Middle frontal gyrus (tissue), 1 donor: ENCODE results near the gene PPIL1.

ENCODE experiments used
- DNase-seq: peaks from one replicate; pipeline ENCODE4 v3.0.0-alpha.2; 2015; ENCODE audit warnings: low spot score; ENCODE audit errors: extremely low spot score

The PPIL1 gene

DNA sequence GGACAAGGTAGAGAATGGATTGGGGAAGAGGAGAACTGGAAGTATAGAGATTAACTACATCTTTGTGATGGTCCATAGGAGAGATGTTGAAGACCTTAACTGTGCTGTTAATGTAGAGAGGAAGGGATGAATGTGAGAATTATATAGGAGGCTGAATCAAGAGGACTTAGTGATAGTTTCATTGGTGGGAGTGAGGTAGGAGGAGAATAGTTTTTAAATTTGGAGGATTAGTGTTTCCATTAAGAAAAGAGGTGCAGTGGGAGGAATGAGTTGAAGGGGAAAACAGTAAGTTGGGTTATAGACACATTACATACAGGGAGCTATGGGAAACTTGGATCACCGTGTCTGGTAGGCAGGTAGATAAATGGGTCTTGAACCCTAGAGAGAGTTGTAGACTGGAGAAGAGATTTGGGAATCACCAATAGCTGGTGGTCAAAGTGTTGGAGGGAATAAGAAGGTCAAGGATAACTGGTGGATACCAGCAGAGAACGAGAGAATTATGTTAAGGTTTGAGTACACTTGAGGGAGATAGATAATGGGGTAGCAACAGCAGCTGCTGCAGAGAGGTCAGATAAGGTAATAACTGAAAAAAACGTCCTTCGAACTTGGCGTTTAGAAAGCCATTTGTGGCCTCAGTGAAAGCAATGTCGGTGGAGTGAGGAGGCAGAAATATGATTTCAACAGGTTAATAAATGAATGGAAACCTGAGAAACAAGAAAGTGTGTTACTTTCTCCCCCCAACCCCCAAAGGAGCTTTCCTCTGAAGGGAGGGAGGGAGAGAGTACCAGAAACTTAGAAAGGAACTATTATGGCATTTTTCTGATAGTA lies 14.3 kb upstream of the PPIL1 start:
- DNase-seq = no peak

- no peak for DNase-seq
Measured at GRCh38 chr6:36888115-36888643, 13.6 kb upstream of the PPIL1 start.

DNA sequence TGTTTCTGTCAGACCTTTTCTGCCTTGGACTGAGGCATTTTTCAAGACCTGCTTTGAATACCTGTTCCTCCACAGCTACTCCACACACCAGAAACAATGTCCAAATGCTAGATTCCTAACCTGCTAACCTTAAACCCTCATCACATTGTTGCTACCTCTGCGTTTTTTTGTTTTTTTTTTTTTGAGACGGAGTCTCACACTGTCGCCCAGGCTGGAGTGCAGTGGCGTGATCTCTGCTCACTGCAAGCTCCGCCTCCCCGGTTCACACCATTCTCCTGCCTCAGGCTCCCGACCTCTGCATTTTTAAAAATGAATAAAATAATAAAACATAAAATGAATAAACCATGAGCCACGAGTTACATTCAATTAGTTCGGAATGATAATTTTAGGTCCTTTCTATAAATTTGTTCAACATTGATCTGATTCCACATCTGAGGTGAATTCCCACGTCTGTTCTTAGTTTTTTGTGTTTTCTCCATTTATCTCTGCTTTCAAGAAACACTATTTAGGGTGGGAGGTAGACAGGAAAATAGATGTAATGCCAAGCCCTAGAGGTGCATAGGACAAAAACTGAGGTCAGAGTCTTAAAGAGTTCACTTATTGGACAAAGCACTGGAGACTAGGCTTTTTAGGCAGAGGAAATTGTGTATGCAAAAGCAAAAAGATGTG lies 12.5 kb upstream of the PPIL1 start:
- DNase-seq = no peak

GRCh38 chr6:36885461-36886401 lies 11.1 kb upstream of the PPIL1 start, which contains the start of gene C6orf89:
C6orf89 (plus strand) TSS chr6:36885952; CDS start chr6:36899445, 13,493 bp downstream.
- peak; percentile 97 for DNase-seq

- DNase-seq = no peak
Measured at GRCh38 chr6:36884610-36885009, 10.0 kb upstream of the PPIL1 start.

DNA sequence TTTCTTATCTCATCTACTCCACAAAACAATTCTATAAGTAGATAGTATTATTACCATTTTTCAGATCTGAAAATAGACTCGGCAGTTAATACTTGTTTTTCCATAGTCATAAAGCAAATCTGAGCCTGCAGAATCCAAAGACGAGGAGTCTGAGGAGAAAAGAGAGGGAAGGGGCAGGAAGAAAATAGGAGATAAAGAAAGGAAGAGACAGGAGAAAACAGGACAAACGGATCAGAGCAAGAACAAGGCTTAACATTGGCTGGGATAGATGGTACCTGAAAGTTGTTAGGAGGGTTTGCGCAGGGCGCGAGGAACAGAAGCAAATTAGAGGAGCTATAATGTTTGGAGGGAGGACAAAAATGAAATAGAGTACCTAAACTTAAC lies 639 bp upstream of the PPIL1 start:
- no peak for DNase-seq

- no peak for DNase-seq
Measured at GRCh38 chr6:36873612-36874442, 776 bp downstream of the PPIL1 start.

DNA sequence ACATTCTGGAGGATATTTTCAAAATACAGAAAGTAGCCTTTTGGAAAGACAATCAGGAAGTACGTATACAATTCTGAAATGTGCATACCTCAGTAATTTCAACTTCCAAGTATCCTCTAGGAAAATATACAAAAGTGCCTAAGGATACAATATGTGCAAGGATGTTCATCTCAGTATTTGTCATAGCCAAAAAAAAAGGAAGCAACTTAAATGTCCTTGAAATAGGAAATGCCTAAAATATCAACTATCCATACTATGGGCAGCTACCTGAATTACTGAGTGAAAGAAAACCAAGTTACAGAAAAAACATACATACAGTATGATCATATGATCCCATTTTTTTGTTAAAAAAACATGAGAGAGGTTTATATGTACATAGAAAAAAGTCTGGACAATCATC lies 1.5 kb downstream of the PPIL1 start:
- no peak for DNase-seq

DNA sequence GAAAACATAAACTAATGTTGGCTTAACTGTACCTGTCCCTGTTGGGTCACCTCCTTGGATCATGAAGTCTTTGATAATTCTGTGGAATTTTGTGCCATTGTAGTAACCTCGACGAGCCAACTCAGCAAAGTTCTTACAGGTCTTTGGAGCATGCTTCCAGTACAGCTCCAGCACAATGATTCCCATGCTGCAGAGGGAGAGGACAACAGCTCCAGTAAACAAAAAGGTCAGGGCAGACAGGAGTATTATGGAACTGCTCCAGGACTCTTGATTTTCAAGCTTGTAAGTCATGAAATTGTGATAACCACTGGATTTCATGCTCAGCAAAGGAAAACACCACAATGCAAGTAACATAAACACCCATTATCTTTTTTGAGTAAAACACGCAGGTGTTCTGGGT lies 2.9 kb downstream of the PPIL1 start:
- no peak for DNase-seq

DNA sequence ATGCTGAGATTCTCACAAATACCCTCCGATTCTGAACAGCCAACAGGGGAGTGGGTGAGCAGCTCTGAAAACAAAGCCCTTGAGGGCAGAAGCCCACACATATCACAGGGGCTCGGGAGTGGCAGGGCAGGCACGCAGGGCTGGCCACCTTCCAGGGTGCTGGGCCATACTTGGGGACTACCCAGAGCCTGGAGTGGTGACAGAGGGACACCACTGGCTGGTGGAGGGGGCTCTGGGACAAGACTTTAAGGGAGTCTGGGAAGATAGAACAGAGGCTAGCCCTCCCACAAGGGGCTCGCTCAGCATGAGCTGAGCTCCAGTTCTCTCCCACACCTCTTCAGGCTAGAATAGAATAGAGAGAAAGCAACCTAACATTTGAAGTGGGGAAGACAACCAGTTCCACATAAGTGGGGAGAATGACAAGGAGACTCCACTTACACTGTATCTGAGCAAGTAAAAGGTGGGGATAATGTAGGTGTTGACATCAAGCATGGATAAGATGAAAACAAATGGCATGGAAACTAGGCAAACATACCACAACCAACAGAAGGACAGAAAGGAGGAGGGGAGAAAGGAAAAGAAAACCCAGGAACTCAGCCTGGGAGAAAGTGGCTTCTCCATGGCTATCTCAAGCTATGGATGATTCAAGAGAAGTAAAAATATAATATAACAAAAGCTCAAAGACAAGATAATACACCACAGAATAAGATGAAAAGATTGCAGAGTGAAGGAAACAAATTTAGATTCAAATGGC lies 7.0 kb downstream of the PPIL1 start:
- no peak for DNase-seq

DNA sequence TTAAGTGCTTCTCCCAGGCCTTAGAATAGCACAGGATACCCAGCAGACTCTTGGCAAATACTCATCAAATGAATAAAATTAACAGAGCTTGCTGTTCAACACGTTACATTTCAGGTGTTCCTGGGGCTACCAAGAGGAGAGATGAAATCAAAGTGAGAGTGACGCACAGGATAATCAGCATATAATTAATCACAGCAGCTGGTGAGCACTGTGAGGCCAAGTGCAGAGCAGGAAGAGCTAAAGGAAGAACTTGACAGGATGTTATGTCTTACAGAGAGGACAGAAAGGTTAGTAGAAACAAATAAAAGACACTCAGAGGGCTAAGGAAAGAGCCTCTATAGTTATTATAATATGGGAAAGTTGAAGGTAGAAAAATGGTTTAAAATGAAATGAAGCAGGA lies 8.8 kb downstream of the PPIL1 start:
- DNase-seq = no peak

GRCh38 chr6:36863670-36864540 lies 10.7 kb downstream of the PPIL1 start:
- no peak for DNase-seq

GRCh38 chr6:36862848-36863382 lies 11.7 kb downstream of the PPIL1 start:
- DNase-seq = no peak

GRCh38 chr6:36862164-36862847 lies 12.3 kb downstream of the PPIL1 start:
- no peak for DNase-seq

DNA sequence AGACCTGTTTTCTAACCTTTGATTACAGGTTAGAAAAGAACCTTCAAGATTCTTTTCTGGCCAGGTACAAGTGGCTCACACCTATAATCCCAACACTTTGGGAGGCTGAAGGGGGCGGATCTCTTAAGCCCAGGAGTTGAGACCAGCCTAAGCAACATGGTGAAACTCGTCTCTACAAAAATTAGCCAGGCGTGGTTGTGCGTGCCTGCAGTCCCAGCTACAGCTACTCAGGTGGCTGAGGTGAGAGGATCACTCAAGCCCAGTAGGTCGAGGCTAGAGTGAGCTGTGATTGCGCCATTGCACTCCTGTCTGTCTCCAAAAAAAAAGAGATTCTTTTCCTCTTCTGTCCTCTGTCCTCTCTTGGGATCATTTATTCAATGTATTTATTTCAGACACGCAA lies 14.5 kb downstream of the PPIL1 start:
- no peak for DNase-seq

DNA sequence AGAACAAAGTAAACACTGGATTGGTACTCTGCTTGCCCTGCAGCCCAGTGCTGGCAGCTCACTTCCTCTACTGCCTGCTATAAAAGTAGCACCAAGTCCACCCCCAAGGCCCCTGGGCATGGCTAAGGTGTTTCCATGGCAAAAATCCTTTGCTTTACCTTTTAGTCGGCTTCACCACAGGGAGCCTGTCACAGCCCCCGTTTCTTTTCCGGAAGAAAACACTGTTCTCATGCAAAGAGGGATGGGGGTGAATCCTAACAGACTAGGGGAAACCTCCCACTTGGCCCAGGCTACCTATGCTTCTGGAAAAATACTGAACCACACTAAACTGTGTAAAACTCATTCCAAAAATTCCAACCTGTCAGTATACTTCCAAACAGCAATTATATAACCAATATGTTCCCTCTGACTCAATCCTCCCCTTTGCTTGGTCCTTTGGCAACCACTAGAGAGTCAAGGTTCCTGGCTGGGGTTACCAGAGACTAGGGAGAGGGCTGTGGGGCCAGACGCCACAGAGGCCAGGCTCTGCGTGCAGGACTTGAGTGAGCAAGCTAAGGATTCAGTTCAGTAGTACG lies 16.1 kb downstream of the PPIL1 start:
- no peak for DNase-seq

GRCh38 chr6:36857325-36857724 lies 17.3 kb downstream of the PPIL1 start:
- DNase-seq = no peak

DNA sequence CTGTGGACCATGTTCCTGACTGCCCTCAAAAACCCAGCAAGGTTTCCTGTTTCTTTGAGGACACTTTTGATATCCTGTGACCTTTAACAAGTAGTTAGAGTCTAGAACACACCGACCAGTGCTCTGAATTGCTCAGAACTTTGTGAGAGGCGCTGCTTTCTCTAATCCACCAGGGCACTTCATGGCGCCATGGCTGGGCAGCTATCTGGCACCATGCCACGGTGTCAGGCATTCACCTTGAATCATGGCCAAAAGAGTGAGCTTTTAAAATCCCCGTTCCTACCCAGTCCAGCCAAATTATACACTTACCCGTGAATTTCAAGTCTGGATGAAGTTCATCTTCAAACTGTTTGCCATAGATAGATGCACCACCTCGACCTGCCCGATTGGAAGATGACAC lies 18.3 kb downstream of the PPIL1 start:
- DNase-seq = no peak
